Smooth muscle cell of the brain vasculature (primary cell): ENCODE results near the gene KLK12.
"Not testable (repeated sequence)": the region's sequence is repeated elsewhere in the genome, so short reads cannot be mapped to it uniquely, and the experiment has no call there.

Experiments
- DNase-seq: peaks from one replicate; pipeline ENCODE4 v3.0.0-alpha.2; 2012; ENCODE audit warnings: low read depth, low spot score

KLK12 gene

DNA sequence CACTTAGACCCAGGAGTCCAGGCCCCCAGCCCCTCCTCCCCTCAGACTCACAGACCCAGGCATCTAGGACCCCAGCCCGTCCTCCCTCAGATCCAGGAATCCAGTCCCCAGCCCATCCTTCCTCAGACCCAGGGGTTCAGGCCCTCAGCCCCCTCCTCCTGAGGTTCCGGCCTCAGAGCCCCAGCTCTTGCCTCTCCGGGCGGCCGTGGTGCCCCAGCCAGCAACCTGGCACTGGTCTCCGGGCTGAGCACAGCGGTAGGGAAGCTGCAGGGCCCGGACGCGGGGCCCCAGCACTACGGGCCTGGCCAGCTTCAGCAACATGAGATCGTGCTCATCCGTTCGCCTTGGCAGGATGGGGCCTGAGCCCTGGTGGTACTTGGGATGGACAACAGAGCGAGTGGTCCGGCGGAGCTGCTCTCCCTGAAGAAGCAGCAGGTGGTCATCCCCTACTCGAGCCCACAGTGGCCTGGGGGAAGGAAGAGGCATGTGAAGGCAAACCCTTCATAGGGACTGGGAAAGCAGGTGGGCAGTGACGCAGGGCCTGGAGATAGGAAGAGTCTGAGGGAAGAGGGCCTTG is 19.0 kb downstream of the KLK12 start:
- no peak for DNase-seq

- no peak for DNase-seq
Measured at GRCh38 chr19:51014242-51014641, 20.6 kb downstream of the KLK12 start.

DNA sequence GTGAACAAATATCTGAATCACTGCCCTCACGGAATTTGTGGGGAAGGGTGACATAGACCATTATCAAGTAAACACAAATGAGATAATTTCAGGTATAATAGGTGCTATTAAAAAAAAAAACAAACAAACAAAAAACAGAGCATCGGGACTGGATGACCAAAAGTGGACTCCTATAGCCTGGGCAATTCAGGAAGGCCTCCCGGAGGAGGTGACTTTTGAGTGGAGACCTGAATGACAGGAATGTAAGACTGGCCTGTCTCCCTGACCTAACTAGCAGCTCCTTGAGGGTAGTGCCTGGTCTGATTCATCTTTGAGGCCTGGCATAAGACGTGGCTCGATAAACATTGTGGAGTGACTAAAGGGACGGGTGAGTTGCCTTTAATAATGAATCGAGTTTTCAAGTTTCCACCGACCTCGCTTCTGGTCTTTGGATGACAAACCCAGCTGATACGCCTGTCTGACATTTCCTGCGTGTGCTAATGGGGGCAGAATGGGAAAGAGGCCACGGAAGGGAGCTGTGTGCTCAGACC is 22.1 kb downstream of the KLK12 start:
- no peak for DNase-seq

DNA sequence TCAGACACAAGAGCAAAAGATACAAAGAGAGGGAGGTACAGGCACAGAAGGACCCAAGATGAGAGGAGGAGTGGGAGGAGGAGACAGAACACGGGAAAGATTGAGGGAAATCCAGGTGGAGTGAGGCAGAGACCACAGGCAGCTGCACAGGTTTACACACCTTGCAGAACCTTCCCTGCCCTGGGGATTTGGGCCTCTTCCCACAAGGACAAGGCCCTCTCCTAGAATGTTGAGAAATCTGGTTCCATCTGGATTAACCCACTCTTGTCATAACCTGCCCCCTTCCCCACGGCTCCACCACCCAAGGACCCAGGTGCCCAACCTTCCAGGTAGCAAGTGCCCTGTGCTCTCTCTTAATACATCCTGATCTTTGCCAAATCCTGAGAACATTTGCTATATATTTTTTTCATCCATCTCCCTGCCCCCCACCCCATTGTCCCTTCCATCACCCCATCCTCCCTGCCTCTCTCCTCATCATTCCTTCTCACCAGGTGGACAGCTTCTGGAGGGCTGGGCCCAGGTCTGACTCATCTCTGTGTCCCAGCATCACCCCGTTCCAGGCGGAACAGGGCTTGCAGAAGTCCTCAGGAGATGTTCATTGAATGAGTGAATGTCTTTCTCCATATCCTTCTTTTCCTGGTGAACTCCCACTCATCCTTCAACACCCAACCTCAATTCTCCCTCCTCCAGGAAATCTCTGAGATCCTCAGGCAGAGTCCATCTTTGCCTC is 24.6 kb downstream of the KLK12 start:
- no peak for DNase-seq

DNA sequence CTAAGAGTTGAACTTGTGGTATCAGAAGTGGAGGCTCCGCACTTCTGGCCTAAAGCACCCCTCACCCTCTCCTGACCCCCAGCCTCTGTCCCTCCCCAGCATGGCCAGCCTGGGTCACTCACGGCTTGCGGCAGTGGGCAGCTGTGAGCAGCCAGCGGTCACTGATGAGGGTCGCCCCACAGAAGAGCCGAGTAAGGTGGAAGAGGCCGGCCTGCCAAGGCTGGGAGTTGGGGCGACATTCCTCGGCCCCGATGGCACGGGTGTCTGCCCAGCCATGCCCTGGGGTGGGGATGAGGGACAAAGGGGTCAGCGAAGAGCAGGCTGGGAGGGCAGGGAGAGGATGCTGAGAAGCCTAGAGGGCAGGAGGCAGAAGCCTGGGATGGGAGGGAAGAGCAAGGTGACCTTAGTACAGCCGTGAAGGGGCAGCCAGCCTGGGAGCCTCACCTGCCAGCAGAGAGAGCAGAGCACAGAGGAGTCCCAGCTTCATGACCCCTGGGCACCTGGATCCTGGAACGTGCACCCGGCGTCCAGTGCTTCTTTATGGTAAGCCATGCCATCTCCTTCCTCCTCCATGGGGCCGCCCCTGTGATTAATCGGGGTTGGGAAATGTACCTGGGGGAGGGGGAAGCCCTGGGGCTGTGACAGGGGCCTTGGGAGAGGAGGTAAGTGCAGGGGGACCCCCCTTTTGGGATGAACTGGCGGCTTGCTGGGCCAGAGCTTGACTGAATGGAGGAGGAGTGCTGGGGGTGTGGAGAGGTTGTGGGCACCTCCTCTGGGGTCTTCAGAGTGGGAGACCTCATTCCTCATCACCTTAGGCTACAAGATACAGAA is 25.5 kb downstream of the KLK12 start:
- no peak for DNase-seq

DNA sequence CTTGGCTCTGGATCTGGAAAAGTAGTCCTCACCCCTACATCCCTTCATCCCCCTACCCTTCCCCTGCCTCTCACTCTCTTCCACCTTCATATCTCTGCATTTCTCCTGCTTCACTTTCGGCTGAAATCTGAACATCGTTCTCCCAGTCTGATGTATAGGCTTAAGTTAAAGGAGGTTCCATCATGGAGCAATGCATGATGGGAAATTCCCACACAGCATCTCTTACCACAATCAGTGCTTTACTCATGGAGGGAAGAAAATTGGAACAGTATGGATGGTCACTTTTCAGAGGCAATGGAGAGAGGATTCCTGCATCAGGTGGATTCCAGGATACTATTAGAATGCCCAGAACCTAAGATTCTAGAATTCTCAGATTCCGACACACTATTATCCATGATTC is 27.3 kb downstream of the KLK12 start:
- no peak for DNase-seq

DNA sequence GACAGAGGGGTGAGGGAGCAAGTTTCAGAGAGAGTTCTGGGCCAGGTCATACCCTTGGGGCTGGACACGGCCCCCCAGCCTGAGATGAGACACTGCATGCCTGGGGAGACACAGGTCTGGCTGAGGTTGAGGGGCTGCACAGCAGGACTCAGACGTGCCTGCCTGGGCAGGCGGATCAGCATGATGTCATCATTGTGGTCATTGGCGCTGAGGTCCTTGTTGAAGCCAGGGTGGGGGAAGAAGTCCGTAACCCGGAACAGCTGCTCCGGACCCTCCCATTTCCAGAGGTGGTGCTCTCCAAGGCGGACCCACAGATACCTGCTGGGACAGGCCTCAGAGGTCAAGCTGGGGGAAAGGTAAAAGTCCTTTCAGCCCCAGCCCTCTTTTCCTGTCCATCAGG is 28.4 kb downstream of the KLK12 start:
- no peak for DNase-seq

DNA sequence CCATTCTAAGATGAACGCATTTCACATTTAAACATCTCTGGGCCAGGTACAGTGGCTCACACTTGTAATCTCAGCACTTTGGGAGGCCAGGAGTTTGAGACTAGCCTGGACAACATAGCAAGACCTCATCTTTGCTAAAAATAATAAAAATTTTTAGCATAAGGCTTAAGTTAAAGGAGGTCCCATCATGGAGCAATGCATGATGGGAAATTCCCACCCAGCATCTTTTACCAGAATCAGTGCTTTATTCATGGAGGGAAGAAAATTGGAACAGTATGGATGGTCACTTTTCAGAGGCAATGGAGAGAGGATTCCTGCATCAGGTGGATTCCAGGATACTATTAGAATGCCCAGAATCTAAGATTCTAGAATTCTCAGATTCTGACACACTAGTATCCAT is 29.6 kb downstream of the KLK12 start:
- DNase-seq: no peak

- no peak for DNase-seq
Measured at GRCh38 chr19:51003316-51003715, 31.5 kb downstream of the KLK12 start.

DNA sequence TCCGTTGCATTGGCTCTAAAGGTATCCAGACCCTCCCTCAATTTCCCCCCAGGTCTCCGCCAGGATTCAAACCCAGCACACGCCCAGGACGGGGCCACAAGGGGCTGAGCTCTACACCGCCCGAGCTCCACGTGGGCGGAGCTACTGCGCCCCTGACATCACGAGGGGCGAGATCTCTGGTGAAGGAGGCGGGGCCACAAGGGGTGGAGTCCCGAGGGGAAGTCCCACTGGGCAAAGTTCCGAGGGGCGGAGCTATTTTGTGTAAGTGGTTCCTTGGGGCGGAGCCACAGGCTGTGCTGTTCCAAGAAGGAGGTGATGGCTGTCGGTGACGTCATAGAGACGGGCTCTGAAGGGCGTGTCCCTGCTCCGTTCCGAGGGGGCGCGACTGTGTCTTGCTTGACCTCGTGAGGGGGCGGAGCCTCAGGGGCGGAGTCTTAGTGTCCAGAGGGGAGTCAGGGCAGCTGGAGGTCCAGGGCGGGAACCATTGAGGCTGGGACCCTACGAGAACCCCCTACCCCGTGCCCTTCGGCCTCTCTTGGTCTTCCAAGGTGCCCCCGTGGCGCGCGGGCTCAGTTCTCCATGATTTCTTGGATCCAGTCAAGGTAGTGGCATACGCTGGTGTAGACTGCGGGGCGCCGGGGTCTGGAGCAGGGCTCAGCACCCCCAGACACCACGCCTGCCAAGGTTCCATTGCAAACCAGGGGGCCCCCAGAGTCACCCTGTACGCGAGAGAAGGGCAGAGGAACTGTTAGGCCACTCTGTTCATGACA is 32.1 kb downstream of the KLK12 start:
- DNase-seq: no peak

GRCh38 chr19:51002089-51002532 is 32.7 kb downstream of the KLK12 start:
- no peak for DNase-seq

- DNase-seq: no peak
Measured at GRCh38 chr19:51001515-51001914, 33.3 kb downstream of the KLK12 start, which contains the start of gene KLK8. KLK8 (minus strand) TSS chr19:51001604; CDS start chr19:51001167, 437 bp downstream.

DNA sequence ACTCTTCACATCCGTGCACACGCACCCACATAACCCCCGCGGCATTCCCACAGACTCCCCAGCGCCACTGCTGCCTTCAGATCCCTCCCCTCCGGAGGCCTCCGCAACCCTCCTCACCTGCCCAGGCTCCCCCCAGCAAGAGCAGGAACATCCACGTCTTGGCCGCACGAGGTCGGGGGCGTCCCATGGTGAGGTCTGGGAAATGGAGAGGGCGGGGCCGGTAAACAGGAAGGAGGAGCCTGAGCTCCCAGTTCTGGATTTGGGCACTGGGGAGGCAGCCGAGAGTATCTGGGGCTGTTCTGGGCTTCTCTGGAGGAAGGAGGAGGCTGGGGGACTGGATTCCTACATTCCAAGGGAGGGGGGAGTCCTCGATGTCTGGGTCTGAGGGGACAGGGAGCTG is 33.8 kb downstream of the KLK12 start:
- no peak for DNase-seq

- no peak for DNase-seq
Measured at GRCh38 chr19:51000426-51000825, 34.4 kb downstream of the KLK12 start.

GRCh38 chr19:50998686-50999085 is 36.1 kb downstream of the KLK12 start:
- no peak for DNase-seq

DNA sequence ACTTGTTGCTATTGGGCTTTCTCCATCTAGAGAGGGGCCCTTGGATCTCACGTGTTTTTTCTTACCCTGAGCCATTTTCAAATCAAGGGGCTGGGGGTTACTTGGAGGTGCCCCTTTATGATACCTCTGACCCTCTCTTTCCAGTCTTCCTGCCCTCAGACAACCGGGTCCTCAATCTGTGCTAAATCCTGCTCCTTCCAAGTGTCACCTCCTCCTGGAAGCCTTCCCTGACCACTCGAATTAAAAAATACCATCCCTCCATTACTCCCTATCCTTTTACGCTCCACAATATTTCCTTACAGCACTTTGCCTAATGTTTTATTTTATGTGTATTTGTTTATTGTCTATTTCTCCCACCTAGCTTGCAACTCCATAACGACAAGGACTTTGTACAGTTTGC is 36.7 kb downstream of the KLK12 start:
- no peak for DNase-seq

DNA sequence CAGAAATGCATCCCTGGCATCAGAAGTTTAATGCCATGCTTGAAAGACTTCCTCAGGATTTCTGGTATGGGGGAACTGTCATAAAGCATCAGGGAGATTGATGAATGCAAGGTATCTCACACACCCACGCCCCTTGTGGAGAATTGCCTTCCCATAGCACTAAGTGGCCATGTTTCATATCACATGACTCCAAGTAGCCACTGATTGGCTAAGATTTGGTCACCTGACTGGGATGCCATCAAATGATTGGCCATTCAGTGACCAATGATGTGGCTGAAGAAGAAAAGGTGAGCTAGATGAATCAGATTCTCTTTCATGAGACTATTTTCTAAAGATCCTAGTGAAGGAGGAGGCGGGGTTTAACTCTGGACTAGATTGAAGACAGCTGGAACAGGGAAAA is 40.7 kb downstream of the KLK12 start:
- no peak for DNase-seq

DNA sequence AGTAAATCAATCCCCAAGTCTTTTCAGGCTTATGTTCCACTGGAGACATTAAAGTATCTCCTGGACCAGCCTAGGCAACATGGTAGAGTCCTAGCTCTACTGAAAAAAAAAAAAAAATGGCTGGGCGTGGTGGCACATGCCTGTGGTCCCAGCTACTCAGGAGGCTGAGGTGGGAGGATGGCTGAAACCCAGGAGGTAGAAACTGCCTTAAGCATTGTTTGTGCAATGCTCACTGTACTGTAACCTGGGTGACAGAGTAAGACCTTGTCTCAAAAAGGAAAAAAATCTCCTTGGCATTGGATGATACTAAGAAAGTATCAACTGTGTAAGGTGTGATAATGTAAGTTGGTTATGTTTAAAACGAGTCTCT is 42.2 kb downstream of the KLK12 start:
- no peak for DNase-seq

- DNase-seq: not testable (repeated sequence)
Measured at GRCh38 chr19:50984416-50984815, 50.4 kb downstream of the KLK12 start.

DNA sequence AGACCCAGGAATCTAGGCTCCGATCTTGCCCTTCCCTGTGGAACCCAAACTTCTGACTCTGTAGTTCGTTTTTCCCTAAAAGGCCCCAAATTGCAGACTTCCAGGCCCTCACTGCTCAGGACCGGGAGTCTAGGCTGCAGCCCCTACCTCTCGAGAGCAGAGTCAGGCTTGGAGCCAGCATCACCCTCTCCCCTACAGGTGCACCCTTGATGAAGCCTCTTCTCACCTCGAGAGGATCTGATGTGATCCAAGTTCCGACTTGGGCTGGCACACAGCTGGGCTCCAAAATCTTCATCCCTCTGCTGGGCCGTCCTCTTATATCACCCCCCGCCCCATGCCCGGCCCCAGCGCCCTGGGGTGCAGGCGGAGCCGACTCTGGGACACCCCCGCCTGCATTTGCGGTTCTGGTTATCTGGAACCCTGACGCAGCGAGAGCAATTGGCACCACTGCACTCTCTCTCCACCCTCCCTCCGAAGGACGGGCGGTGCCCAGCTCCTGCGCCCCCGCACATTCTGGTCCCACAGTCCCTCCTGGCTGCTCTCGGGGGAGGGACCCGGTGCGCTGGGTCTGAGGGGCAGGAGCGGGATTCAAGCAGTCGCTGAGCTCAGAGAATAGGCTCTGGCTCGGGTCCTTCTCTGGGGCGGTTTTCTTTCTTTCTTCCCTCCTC is 51.0 kb downstream of the KLK12 start, which contains the start of gene KLK7:
Gene KLK7 (minus strand): TSS at position 293 of the 668 bp plus-strand sequence. CDS start 1,518 bp downstream, outside the sequence.
- DNase-seq: no peak

- DNase-seq: no peak
Measured at GRCh38 chr19:50982186-50982585, 52.6 kb downstream of the KLK12 start.
